ENCODE data around the gene SMURF2.

DNA sequence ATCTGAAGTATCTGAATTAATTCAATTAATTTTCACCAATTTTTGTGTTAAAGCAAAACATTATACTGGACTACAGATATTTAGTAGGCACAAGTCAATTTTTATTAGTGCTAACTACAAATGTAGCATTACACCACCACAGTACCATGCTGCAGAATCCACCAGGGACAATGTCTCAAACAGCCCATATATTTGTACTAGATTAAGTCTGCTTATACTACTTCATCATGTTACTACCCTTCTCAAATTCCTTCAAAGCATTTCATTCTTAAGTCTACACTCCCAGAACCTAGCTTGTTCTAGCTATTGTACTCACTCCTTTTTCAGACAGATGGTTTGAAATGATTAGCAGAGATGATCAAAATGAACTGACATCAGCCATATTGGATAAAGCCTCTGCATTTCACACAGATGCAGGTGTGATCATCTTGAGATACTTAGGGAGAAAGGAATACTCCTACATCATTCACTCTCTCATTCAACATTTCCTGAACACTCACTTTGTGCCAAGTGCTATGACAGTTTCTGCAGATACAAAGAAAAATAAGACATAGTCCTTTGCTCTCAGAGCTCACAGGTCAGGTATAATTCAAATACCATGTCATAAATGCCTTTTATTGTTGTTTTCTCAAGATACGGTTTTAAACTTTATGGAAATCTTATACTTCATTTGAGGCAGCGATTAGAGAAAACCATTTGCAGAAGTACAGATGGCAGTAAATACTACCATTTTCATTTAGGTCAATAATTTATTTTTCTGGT, 47.7 kb downstream of the SMURF2 start:
- TF ChIP-seq, protein P1, sequence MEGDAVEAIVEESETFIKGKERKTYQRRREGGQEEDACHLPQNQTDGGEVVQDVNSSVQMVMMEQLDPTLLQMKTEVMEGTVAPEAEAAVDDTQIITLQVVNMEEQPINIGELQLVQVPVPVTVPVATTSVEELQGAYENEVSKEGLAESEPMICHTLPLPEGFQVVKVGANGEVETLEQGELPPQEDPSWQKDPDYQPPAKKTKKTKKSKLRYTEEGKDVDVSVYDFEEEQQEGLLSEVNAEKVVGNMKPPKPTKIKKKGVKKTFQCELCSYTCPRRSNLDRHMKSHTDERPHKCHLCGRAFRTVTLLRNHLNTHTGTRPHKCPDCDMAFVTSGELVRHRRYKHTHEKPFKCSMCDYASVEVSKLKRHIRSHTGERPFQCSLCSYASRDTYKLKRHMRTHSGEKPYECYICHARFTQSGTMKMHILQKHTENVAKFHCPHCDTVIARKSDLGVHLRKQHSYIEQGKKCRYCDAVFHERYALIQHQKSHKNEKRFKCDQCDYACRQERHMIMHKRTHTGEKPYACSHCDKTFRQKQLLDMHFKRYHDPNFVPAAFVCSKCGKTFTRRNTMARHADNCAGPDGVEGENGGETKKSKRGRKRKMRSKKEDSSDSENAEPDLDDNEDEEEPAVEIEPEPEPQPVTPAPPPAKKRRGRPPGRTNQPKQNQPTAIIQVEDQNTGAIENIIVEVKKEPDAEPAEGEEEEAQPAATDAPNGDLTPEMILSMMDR (conservative IDR thresholded peaks at IDR 0.05 in 1 of 2, IDR thresholded peaks at IDR 0.05 in 1 of 2; ENCODE audit: extremely low read depth in 1 of 2, insufficient read depth in 1 of 2, low read depth in 1 of 2, low read length in 2 of 2), result no peak
- no peak for TF ChIP-seq EZH2 (IDR thresholded peaks at IDR 0.05; ENCODE audit: borderline replicate concordance, low read length)

All from mammary epithelial cell (primary cell).